ENCODE measurements around the gene COL24A1.
"Not testable (repeated sequence)": the region's sequence is repeated elsewhere in the genome, so short reads cannot be mapped to it uniquely, and the experiment has no call there.

COL24A1 gene

GRCh38 chr1:85756864-85757263 is 399.7 kb downstream of the COL24A1 start:
- no peak for DNase-seq (ENCODE audit: low spot score)
- TF ChIP-seq CTCF (IDR thresholded peaks at IDR 0.05; ENCODE audit: extremely low read depth, missing control alignments) = no peak

GRCh38 chr1:85748120-85748519 is 408.5 kb downstream of the COL24A1 start:
- TF ChIP-seq CTCF (IDR thresholded peaks at IDR 0.05; ENCODE audit: extremely low read depth, missing control alignments) = no peak
- DNase-seq (ENCODE audit: low spot score) = no peak

GRCh38 chr1:85746777-85747176 is 409.8 kb downstream of the COL24A1 start:
- no peak for TF ChIP-seq CTCF (IDR thresholded peaks at IDR 0.05; ENCODE audit: extremely low read depth, missing control alignments)
- DNase-seq (ENCODE audit: low spot score) = no peak

GRCh38 chr1:85743814-85744213 is 412.8 kb downstream of the COL24A1 start:
- no peak for TF ChIP-seq CTCF (IDR thresholded peaks at IDR 0.05; ENCODE audit: extremely low read depth, missing control alignments)
- DNase-seq (ENCODE audit: low spot score) = no peak

GRCh38 chr1:85734931-85735330 is 421.6 kb downstream of the COL24A1 start:
- no peak for TF ChIP-seq CTCF (IDR thresholded peaks at IDR 0.05; ENCODE audit: extremely low read depth, missing control alignments)
- no peak for DNase-seq (ENCODE audit: low spot score)

- DNase-seq (ENCODE audit: low spot score) = no peak
- TF ChIP-seq CTCF (IDR thresholded peaks at IDR 0.05; ENCODE audit: extremely low read depth, missing control alignments) = no peak
Measured at GRCh38 chr1:85718678-85719340, 437.8 kb downstream of the COL24A1 start.

GRCh38 chr1:85714418-85715114 is 442.0 kb downstream of the COL24A1 start:
- DNase-seq (ENCODE audit: low spot score) = not testable (repeated sequence)

GRCh38 chr1:85708829-85709227 is 447.7 kb downstream of the COL24A1 start:
- TF ChIP-seq CTCF (IDR thresholded peaks at IDR 0.05; ENCODE audit: extremely low read depth, missing control alignments) = no peak
- DNase-seq (ENCODE audit: low spot score) = no peak
